ENCODE results near the gene EPHB2. TPM values are rescaled to one million over a fixed set of nuclear protein-coding genes. Genes with fewer than 3 reads are reported as not detected.

Gene EPHB2
- total RNA-seq, 1 donor from 2014 or later, result 10.7 TPM

DNA sequence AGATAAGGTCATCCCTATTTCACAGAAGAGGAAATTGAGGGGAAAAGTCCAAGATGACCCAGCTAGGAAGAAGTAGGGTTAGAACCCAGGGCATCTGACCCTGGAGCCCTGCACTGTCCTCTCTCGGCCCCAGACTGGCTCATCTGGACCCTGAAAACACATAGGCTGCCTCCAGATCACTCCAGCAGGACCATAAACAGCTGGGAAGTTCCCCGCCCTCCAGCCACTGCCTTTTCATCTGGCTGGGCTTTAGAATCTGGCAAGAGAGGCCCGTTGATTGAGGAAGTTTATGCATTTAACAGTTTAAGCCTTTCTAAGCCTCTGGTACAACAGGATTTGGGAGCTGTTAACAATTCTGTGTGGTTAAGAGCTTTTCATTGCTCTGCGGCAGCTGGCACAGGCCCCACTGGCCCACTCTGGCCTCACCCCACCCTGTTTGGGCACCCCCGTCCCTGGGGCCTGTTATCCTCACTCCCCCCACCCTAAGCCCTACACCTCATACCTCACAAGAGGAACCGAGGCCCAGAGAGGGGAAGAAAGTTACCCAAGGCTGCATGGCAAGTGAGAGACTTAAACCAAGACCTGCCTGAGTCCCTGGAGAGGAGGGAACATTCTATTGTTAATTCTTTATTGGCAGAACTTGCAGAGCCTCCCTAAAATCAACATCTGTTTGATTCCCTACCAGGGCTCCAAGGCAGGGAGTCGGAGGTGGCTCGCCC lies 84.2 kb downstream of the EPHB2 start:
- no peaks in the 10 kb centered on the region for H3K9me3 Mint-ChIP-seq (ENCODE audit: unreplicated experiment)
- H3K27me3 Mint-ChIP-seq (ENCODE audit: unreplicated experiment), result peaks cover 5% of the 10 kb centered on the region
- H3K27ac Mint-ChIP-seq (ENCODE audit: unreplicated experiment), result no peak overlapping the region
- H3K4me1 Mint-ChIP-seq (ENCODE audit: unreplicated experiment), result peaks cover 2% of the 10 kb centered on the region
- no peak for DNase-seq (ENCODE audit: low spot score)
- TF ChIP-seq, protein P1, sequence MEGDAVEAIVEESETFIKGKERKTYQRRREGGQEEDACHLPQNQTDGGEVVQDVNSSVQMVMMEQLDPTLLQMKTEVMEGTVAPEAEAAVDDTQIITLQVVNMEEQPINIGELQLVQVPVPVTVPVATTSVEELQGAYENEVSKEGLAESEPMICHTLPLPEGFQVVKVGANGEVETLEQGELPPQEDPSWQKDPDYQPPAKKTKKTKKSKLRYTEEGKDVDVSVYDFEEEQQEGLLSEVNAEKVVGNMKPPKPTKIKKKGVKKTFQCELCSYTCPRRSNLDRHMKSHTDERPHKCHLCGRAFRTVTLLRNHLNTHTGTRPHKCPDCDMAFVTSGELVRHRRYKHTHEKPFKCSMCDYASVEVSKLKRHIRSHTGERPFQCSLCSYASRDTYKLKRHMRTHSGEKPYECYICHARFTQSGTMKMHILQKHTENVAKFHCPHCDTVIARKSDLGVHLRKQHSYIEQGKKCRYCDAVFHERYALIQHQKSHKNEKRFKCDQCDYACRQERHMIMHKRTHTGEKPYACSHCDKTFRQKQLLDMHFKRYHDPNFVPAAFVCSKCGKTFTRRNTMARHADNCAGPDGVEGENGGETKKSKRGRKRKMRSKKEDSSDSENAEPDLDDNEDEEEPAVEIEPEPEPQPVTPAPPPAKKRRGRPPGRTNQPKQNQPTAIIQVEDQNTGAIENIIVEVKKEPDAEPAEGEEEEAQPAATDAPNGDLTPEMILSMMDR (IDR thresholded peaks at IDR 0.05; ENCODE audit: unreplicated experiment), result no peak
- no peaks in the 10 kb centered on the region for H3K36me3 Mint-ChIP-seq (ENCODE audit: low read depth, unreplicated experiment)
- no peak overlapping the region for H3K4me3 Mint-ChIP-seq (ENCODE audit: unreplicated experiment)

DNA sequence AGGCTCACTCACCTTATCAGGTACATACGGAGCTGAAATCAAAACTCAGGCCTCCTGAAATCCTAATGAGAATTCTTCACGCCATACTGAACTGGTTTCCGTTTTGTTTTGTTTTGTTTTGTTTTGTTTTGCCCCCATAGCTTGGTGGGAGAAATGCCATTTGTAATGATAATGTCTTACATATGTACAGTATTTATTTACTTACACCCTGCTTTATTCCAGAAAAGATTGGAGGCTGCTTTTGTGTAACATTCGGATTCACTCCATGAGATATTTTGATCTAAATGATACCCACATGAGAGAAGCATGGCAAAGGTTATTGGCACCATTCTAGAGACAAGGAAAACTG lies 84.7 kb downstream of the EPHB2 start:
- H3K36me3 Mint-ChIP-seq (ENCODE audit: low read depth, unreplicated experiment), result no peaks in the 10 kb centered on the region
- no peak overlapping the region for H3K4me3 Mint-ChIP-seq (ENCODE audit: unreplicated experiment)
- H3K27ac Mint-ChIP-seq (ENCODE audit: unreplicated experiment), result peak overlapping the region; percentile 67
- H3K4me1 Mint-ChIP-seq (ENCODE audit: unreplicated experiment), result peaks cover 2% of the 10 kb centered on the region
- no peaks in the 10 kb centered on the region for H3K9me3 Mint-ChIP-seq (ENCODE audit: unreplicated experiment)
- peaks cover 5% of the 10 kb centered on the region for H3K27me3 Mint-ChIP-seq (ENCODE audit: unreplicated experiment)
- no peak for DNase-seq (ENCODE audit: low spot score)
- TF ChIP-seq, protein P1 (IDR thresholded peaks at IDR 0.05; ENCODE audit: unreplicated experiment), result no peak

DNA sequence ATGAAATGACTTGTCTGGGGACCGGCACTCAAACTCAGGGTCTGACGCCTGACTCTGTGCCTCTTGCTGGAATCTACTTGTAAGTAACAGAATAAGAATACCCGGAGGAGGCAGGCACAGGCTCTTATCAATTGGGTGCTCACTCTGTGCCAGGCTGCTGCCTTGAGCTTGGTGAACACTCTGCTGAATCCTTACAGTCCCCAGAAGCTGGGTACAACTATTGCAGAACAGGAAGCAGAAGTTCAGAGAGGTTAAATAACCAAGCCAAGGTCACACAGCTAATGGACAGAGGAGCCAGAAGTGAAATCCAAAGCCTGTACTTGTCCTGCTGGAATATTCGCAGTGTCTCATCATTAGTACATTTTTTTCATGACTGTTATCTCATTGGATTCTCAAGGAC lies 86.0 kb downstream of the EPHB2 start:
- Mint-ChIP-seq H3K27me3 (ENCODE audit: unreplicated experiment) (peaks cover 5% of the 10 kb centered on the region), H3K4me1 (ENCODE audit: unreplicated experiment) (peaks cover 2% of the 10 kb centered on the region), H3K4me3 (ENCODE audit: unreplicated experiment) (no peak overlapping the region), H3K9me3 (ENCODE audit: unreplicated experiment) (no peaks in the 10 kb centered on the region), H3K36me3 (ENCODE audit: low read depth, unreplicated experiment) (no peaks in the 10 kb centered on the region), H3K27ac (ENCODE audit: unreplicated experiment) (no peak overlapping the region)
- DNase-seq (ENCODE audit: low spot score), result no peak
- TF ChIP-seq, protein P1 (IDR thresholded peaks at IDR 0.05; ENCODE audit: unreplicated experiment), result no peak

DNA sequence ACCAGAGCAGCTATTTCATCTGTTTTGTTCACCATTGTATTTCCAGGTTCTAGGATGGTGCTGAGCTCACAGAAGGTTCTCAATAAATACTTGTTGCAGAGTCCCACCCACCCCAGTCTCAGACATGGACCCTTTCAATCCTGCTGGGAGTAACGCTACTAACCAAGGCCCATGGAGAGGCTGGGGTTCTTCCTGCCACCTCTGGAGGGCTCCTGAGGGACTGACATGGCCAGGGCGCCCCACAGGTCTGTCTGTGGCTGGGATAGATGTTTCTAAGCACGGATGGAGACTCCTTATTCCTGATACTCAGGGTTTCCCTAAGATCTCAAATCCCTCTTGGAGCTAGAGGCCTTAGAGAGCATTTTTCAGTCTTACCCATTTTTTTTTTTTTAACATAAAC lies 87.4 kb downstream of the EPHB2 start:
- Mint-ChIP-seq H3K4me1 (ENCODE audit: unreplicated experiment) (peaks cover 2% of the 10 kb centered on the region), H3K9me3 (ENCODE audit: unreplicated experiment) (no peaks in the 10 kb centered on the region), H3K27me3 (ENCODE audit: unreplicated experiment) (peaks cover 5% of the 10 kb centered on the region), H3K27ac (ENCODE audit: unreplicated experiment) (no peak overlapping the region), H3K36me3 (ENCODE audit: low read depth, unreplicated experiment) (no peaks in the 10 kb centered on the region), H3K4me3 (ENCODE audit: unreplicated experiment) (no peak overlapping the region)
- no peak for DNase-seq (ENCODE audit: low spot score)
- TF ChIP-seq, protein P1 (IDR thresholded peaks at IDR 0.05; ENCODE audit: unreplicated experiment), result no peak

DNA sequence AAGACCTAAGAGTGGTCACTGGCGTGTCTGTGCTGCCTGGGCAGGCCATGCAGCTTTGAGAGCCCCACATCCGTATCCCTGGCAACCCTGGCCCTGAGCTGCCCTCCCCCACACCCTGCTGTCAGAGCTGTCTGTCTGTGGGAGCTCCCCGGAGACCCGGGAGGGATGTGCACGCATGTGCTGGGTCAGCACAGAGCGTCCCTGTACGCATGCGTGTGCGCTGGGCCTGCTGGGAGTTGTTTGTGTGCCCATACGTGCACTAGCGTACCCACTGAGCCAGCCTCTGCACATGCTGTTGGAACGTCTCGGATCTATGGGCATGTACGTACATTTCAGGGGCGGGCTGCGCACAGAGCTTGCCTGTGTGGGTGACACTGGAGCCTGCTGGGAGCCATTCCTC lies 89.3 kb downstream of the EPHB2 start:
- Mint-ChIP-seq H3K9me3 (ENCODE audit: unreplicated experiment) (no peaks in the 10 kb centered on the region), H3K36me3 (ENCODE audit: low read depth, unreplicated experiment) (no peaks in the 10 kb centered on the region), H3K27me3 (ENCODE audit: unreplicated experiment) (peaks cover 10% of the 10 kb centered on the region), H3K27ac (ENCODE audit: unreplicated experiment) (no peak overlapping the region), H3K4me1 (ENCODE audit: unreplicated experiment) (peaks cover 2% of the 10 kb centered on the region), H3K4me3 (ENCODE audit: unreplicated experiment) (no peak overlapping the region)
- DNase-seq (ENCODE audit: low spot score), result no peak
- TF ChIP-seq, protein P1 (IDR thresholded peaks at IDR 0.05; ENCODE audit: unreplicated experiment), result no peak

All from endothelial cell (in vitro differentiated cells).